Hepatocyte (in vitro differentiated cells): Measurements from ENCODE around the gene LECT2.

Source experiments
- CTCF ChIP-seq: fragments of 200-600 bp; sonication (generic); IDR thresholded peaks from 2 replicates; pipeline ENCODE4 v1.5.1; 2016; ENCODE audit warnings: antibody characterized with exemption, mild to moderate bottlenecking; ENCODE audit not compliant: poor library complexity
- EZH2 ChIP-seq: fragments of 200-600 bp; sonication (generic); IDR thresholded peaks from 2 replicates; pipeline ENCODE4 v1.6.1; 2016; ENCODE audit warnings: antibody characterized with exemption, mild to moderate bottlenecking, borderline replicate concordance
- EZH2phosphoT487 ChIP-seq: fragments of 200-600 bp; sonication (generic); IDR thresholded peaks from one replicate; pipeline ENCODE4 v1.6.1; 2018; ENCODE audit warnings: antibody characterized with exemption, mild to moderate bottlenecking, low read depth, moderate library complexity; ENCODE audit not compliant: unreplicated experiment, severe bottlenecking

- TF ChIP-seq CTCF (no peak), EZH2 (no peak), EZH2phosphoT487 (no peak)
Observed at GRCh38 chr5:135998889-135999288, 44.1 kb upstream of the LECT2 start.
